ENCODE results near the gene JARID2. TPM values are rescaled to one million over a fixed set of nuclear protein-coding genes. Genes with fewer than 3 reads are reported as not detected.

The JARID2 gene
- total RNA-seq, 3 donors from 2014 or later = 10.5 to 13.9 (median 11.5) TPM

DNA sequence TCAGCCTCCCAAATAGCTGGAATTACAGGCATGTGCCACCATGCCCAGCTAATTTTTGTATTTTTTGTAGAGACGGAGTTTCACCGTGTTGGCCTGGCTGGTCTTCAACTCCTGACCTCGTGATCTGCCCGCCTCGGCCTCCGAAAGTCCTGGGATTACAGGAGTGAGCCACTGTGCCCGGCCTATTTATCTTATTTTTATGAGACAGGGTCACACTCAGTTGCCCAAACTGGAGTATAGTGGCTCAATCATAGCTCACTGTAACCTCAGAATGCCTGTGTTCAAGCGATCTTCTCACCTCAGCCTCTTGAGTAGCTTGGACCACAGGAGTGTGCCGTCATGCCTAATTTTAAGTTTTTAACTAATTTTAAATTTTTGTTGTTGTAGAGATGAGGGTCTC lies 114.4 kb downstream of the JARID2 start:
- H3K27ac ChIP-seq = no peak overlapping the region
- intact Hi-C loops (cut with DNase I; ENCODE audit: low total_unique reads) = loop anchor here (5.0 kb wide), 1 partner anchor 1213 kb away; no protein-coding TSS in a partner anchor
- H3K4me1 ChIP-seq = no peaks in the 10 kb centered on the region
- no peak overlapping the region for H3K4me3 ChIP-seq
- no peaks in the 10 kb centered on the region for H3K36me3 ChIP-seq
- H3K9me3 ChIP-seq = no peaks in the 10 kb centered on the region
- no peaks in the 10 kb centered on the region for H3K27me3 ChIP-seq
- DNase-seq (ENCODE audit: low spot score in 2 of 2) = no peak
- TF ChIP-seq, protein P1, sequence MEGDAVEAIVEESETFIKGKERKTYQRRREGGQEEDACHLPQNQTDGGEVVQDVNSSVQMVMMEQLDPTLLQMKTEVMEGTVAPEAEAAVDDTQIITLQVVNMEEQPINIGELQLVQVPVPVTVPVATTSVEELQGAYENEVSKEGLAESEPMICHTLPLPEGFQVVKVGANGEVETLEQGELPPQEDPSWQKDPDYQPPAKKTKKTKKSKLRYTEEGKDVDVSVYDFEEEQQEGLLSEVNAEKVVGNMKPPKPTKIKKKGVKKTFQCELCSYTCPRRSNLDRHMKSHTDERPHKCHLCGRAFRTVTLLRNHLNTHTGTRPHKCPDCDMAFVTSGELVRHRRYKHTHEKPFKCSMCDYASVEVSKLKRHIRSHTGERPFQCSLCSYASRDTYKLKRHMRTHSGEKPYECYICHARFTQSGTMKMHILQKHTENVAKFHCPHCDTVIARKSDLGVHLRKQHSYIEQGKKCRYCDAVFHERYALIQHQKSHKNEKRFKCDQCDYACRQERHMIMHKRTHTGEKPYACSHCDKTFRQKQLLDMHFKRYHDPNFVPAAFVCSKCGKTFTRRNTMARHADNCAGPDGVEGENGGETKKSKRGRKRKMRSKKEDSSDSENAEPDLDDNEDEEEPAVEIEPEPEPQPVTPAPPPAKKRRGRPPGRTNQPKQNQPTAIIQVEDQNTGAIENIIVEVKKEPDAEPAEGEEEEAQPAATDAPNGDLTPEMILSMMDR (IDR thresholded peaks at IDR 0.05) = no peak
- TF ChIP-seq POLR2A (IDR thresholded peaks at IDR 0.05) (no peak), POLR2AphosphoS5 (IDR thresholded peaks at IDR 0.05) (no peak)

DNA sequence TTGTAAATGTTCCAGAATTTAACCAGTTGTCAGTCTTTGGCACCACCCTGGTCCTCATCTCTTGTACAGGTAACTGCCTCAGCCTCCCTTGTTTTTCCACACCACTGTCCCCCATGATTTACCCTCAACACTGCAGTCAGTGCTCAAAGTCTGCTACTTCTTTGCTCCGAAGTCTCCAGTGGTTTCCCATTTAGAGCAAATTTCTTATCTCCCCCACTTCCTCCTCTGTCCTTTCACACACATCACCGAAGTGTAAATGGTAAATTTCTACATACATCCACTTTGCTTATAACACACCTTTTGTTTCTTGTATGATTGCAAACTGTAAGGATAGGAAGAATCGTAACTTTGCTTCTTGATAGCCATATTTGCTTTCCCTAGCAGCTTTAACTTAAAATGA lies 115.3 kb downstream of the JARID2 start:
- Histone ChIP-seq H3K27me3 (no peaks in the 10 kb centered on the region), H3K4me3 (no peak overlapping the region), H3K9me3 (no peaks in the 10 kb centered on the region), H3K27ac (no peak overlapping the region), H3K36me3 (no peaks in the 10 kb centered on the region), H3K4me1 (peaks cover 0 to 5% of the 10 kb centered on the region in 2 donors)
- intact Hi-C loops (cut with DNase I; ENCODE audit: low total_unique reads) = loop anchor here (5.0 kb wide), 1 partner anchor 1214 kb away; no protein-coding TSS in a partner anchor
- no peak for DNase-seq (ENCODE audit: low spot score in 2 of 2)
- no peak for TF ChIP-seq POLR2AphosphoS5 (IDR thresholded peaks at IDR 0.05)
- TF ChIP-seq POLR2A (IDR thresholded peaks at IDR 0.05) = no peak
- TF ChIP-seq, protein P1 (IDR thresholded peaks at IDR 0.05) = no peak

DNA sequence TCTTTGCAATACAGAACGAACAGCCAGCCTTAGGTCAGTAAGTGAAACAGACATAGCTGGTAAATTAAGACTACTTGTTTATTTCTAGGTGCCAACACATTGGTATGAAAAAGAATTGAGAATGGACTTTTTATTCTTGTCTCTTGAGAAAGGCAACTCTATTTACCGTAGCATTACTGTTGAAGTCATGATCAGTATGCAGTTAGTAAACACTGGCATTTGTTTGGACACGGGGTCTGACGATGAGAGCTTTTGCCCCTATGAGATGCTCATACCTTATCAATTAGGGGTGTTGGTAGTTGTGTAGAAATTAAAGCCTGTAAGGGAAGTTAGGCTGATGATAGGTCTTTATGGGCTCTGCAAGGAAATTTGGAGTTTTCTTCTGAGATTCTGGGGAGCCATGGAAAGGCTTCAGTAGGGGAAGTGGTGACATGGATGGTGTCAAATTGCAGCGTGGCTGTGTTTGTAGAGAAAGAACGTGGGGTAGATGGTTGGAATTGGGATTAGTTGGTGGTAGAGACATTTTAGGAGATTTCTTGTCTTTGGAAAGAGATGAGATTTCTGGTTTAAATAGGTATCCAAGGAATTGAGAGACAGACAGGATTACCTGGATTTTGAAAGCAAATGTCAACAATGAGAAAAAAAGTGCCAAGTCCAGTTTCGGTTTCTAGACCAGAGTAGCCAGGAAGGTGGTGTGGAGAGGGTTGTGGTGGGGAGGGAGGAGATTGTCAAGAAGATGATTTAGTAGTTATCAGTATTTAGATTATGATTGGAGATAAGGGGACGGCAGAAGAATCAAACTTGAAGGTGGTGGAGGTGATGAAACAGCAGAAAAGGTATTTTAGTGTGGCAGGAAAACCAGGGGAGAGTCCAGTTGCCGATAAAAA lies 116.6 kb downstream of the JARID2 start:
- Histone ChIP-seq H3K27ac (peak overlapping the region in 1 of 2 donors; percentile 3), H3K4me3 (no peak overlapping the region), H3K27me3 (no peaks in the 10 kb centered on the region), H3K4me1 (peaks cover 0 to 5% of the 10 kb centered on the region in 2 donors), H3K9me3 (no peaks in the 10 kb centered on the region), H3K36me3 (no peaks in the 10 kb centered on the region)
- TF ChIP-seq POLR2AphosphoS5 (IDR thresholded peaks at IDR 0.05) (no peak), POLR2A (IDR thresholded peaks at IDR 0.05) (no peak)
- TF ChIP-seq, protein P1 (IDR thresholded peaks at IDR 0.05) = no peak
- intact Hi-C loops (cut with DNase I; ENCODE audit: low total_unique reads) = loop anchor here (5.0 kb wide), 1 partner anchor 1215 kb away; no protein-coding TSS in a partner anchor
- DNase-seq (ENCODE audit: low spot score in 2 of 2) = no peak

DNA sequence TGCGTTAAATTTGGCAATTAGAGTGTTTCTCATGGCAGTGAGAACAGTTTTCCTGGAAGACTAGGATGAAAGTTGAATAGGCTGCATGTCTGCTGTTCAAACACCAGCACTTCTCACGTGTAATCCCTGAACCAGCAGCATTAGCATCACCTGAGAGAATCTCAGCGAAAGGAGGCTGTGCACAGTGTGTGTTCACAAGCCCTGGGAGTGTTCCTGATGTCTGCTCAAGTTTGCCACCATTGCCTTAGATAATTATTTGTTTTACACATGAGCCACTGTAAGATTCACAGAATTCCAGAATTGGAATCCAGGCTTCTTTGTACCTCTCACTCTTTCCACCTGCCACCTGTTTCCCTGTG lies 117.3 kb downstream of the JARID2 start:
- DNase-seq (ENCODE audit: low spot score in 2 of 2) = no peak
- no peak overlapping the region for H3K4me3 ChIP-seq
- peak overlapping the region in 1 of 2 donors; percentile 3 for H3K27ac ChIP-seq
- H3K4me1 ChIP-seq = peaks cover 0 to 5% of the 10 kb centered on the region in 2 donors
- H3K36me3 ChIP-seq = no peaks in the 10 kb centered on the region
- no peaks in the 10 kb centered on the region for H3K9me3 ChIP-seq
- intact Hi-C loops (cut with DNase I; ENCODE audit: low total_unique reads) = loop anchor here (5.0 kb wide), 1 partner anchor 1216 kb away; no protein-coding TSS in a partner anchor
- TF ChIP-seq, protein P1 (IDR thresholded peaks at IDR 0.05) = no peak
- TF ChIP-seq POLR2A (IDR thresholded peaks at IDR 0.05) (no peak), POLR2AphosphoS5 (IDR thresholded peaks at IDR 0.05) (no peak)
- H3K27me3 ChIP-seq = no peaks in the 10 kb centered on the region

Measured in breast epithelium (tissue), 4 donors.